GM20000 (cell line): ENCODE data around the gene IGSF23.

Experiments used
- DNase-seq: peaks from one replicate; pipeline ENCODE4 v3.0.0; 2012; ENCODE audit warnings: low spot score
- TF ChIP-seq, protein P1 (sequence below): IDR thresholded peaks from 2 replicates; pipeline ENCODE4 v1.5.1; 2012; ENCODE audit warnings: mild to moderate bottlenecking, control low read depth; ENCODE audit errors: extremely low read depth, missing control alignments

Gene IGSF23

DNA sequence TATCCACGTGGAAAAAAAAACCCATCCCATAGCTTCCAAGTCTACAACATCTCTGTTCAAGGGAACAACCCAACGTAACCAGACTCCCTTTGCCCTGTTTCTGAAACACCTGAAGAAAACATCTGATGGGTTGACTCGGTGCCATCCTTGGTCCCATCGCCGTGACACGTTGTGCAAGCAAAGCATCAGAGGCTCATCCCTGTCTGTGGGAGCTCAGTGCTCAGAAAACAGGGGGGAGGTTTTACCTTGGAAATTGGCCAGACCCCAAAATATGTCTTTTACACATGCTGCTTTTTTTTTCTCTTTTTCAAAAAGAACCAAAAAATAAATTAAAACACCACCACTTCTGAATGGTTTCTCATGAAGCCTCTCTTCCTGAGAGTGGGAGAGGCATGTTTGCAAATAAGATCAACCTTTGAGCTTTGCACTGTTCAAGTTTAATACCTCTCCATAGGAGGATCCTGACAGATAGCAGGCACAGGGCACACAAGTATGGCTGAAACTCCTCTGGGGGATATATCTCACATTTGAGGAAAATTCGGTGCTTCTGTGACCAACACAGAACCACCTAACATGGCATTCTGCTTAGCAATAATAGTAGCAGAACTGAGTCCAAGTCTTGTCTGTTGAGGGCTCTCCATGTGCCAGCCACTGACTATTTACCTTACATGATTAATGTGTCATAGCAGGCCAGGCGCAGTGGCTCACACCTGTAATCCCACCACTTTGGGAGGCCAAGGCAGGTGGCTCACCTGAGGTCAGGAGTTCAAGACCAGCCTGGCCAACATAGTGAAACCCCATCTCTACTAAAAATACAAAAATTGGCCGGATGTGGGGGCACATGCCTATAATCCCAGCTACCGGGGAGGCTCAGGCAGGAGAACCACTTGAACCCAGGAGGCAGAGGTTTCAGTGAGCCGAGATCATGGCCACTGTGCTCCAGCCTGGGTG is 23.4 kb downstream of the IGSF23 start:
- DNase-seq, result no peak
- TF ChIP-seq, protein P1, sequence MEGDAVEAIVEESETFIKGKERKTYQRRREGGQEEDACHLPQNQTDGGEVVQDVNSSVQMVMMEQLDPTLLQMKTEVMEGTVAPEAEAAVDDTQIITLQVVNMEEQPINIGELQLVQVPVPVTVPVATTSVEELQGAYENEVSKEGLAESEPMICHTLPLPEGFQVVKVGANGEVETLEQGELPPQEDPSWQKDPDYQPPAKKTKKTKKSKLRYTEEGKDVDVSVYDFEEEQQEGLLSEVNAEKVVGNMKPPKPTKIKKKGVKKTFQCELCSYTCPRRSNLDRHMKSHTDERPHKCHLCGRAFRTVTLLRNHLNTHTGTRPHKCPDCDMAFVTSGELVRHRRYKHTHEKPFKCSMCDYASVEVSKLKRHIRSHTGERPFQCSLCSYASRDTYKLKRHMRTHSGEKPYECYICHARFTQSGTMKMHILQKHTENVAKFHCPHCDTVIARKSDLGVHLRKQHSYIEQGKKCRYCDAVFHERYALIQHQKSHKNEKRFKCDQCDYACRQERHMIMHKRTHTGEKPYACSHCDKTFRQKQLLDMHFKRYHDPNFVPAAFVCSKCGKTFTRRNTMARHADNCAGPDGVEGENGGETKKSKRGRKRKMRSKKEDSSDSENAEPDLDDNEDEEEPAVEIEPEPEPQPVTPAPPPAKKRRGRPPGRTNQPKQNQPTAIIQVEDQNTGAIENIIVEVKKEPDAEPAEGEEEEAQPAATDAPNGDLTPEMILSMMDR, result no peak

DNA sequence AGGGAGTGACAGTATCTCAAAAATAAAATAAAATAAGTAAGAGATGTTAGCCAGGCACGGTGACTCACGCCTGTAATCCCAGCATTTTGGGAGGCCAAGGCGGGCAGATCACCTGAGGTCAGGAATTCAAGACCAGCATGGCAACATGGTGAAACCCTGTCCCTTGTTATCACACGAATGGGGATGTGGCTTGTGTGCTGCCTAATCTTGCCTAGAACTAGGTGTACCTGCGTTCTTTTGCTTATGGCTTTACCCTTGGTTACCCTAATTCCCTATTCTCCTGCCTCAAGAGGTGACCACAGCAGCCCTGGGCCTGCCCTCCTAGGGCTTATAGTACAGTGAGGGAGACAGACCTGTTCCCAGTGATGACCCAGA is 24.0 kb downstream of the IGSF23 start:
- DNase-seq, result no peak
- TF ChIP-seq, protein P1, result no peak

DNA sequence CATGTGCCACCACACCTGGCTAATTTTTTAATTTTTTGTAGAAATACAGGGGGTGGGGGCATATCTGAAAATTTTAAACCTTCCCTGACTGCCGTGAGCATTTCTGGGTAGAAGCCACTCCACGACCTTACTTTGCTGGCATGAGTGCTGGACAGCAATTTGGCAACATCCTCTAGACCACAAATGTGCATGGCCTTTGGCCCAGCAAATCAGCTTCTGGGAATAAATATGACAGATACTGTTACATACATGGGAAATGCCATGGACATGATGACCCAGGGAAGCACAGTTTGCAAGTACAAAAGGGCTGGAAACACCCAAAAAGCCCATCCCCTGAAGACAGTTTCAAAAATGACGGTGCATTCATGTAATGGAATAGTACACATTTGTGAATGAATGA is 27.2 kb downstream of the IGSF23 start:
- DNase-seq, result no peak
- TF ChIP-seq, protein P1, result no peak

DNA sequence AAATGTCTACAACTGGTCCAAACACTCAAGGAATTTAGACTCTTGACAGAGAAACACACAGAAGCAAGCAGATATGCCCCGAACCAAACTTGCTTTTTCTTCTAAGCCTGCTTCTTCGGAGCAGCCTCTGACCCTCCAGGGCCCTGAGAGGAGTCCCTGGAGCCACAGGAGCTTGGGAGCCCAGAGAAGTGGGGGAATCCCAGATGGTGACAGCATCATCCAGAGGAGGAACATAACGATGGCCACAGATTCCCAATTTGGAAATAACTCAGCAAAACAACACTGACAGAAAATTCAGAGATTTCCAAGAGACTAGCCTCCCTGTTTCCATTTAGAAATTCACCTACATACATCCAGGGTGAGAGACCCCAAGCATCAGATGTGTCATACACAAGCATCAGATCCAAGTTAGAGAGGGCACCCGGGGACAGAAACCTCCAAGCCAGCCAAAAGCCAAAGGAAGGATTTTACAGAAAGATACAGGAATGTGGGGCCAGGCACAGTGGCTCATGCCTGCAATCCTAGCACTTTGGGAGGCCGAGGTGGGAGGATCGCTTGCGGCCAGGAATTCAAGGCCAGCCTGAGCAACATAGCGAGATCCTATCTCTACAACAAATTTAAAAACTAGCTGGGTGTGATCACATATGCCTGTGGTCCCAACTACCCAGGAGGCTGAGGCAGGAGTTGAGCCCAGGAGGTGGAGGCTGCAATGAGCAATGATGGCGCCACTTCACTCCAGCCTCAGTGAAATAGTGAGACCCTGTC is 28.3 kb downstream of the IGSF23 start:
- DNase-seq, result no peak
- TF ChIP-seq, protein P1, result no peak

DNA sequence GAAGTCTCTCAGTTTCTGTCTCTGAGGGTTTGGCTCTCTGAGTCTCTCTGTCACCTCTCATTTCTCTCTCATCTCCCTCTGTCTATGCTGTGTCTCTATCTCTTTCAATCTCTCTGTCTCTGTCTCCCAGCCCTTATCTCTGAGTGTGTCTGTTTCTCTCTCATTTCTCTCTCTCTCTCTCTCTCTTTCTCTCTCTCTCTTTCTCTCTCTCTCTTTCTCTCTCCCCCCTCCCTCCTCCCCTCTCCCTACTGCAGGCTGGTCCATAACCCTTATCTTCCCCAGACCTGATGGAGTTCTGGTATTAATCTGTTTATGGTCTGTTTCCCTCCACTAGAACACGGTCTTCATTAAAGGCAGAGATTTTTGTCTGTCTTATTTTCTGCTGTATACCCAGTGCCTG is 29.0 kb downstream of the IGSF23 start:
- no peak for DNase-seq
- TF ChIP-seq, protein P1, result no peak

DNA sequence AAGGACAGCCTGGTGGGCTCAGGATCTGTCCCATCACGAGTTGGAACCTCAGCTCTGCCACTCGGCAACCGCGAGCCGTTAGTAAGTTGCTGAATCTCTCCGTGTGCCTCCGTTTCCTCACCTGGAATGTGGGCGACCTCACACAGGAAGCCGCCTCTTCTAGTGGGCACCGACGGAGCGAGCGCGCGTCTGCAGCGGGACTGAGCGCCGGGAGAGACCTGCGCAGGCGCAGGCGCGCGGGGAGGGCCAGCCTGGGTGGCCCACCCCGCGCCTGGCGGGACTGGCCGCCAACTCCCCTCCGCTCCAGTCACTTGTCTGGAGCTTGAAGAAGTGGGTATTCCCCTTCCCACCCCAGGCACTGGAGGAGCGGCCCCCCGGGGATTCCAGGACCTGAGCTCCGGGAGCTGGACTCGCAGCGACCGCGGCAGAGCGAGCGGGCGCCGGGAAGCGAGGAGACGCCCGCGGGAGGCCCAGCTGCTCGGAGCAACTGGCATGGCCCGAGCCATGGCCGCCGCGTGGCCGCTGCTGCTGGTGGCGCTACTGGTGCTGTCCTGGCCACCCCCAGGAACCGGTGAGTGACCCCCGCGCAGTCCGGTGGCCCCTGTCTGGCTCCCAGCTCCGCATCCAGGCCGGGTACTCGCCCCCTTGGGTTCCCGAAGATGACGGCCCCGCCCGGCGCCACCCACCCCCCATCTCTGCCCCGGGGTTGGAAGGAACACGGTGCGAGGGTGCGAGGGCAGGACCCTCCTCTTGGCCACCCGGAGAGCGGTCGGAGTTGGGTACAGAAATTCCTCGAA is 30.4 kb downstream of the IGSF23 start, which contains the start of gene PVR:
Gene PVR, plus strand, starts transcription at position 306 of the 797 bp plus-strand sequence. Its CDS starts 187 bp downstream, at position 493.
- TF ChIP-seq, protein P1, result no peak
- DNase-seq, result peak; percentile 68
